Raji (cell line): ENCODE results near the gene PAK2.

Experiments
- POLR2A ChIP-seq: IDR thresholded peaks from 2 replicates; pipeline ENCODE4 v1.6.1; 2011; ENCODE audit warnings: low read depth, low read length, control low read depth; ENCODE audit not compliant: insufficient read depth

PAK2 gene

DNA sequence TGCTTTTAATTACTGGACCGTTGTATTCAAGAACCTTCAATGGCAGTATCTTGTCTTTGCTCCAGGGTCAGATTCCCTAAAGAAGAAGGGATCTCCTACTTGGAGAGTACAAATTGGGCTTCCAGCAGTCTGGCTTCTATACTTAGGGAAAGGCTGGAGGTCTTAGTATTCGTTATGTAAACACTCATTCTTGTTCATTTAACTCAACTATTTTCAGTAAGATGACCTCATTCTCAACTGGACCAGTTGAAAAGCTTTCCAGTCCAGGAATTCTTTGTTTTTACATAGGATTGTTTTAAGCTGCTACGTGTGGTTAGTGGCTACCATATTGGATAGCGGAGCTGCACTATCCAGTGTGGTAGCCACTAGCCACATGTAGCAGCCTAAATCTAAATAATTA lies 132.7 kb downstream of the PAK2 start:
- TF ChIP-seq POLR2A, result no peak

DNA sequence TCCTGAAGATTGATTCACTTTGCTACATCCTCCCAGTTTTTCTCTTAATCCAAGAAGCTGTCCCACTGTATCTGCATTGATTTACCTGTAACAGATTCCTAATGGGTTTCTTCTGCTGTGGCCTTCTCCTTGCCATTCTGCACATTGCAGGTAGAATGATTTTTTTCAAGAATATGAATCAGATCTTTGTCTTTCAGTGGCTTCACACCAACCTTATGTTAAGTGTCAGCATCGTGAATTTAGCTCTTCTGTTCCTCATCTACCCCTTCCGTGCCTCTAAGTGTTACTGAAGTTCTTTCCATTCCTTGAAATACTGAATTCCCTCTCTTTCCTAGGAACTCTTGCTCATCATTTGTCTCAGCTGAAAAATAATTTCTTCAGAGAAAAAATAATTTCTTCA lies 135.6 kb downstream of the PAK2 start:
- TF ChIP-seq POLR2A, result no peak
